Measurements from ENCODE around the gene ANKMY2. TPM values are rescaled to one million over a fixed set of nuclear protein-coding genes. Genes with fewer than 3 reads are reported as not detected.

ANKMY2 gene
- total RNA-seq, 2 experiments from 2014 or later: 3.3 to 5.1 TPM

GRCh38 chr7:16590424-16590823 is 55.1 kb downstream of the ANKMY2 start:
- Histone ChIP-seq H3K36me3 (ENCODE audit: insufficient read depth, low read length) (no peaks in the 10 kb centered on the region), H3K4me3 (ENCODE audit: low read length) (no peak overlapping the region), H3K4me1 (ENCODE audit: insufficient read depth, low read length) (no peaks in the 10 kb centered on the region), H3K27ac (ENCODE audit: low read depth in 1 of 2, low read length in 2 of 2) (no peak overlapping the region), H3K9me3 (ENCODE audit: control insufficient read depth in 1 of 2, insufficient read depth in 1 of 2, low read length in 2 of 2) (peaks cover 0 to 8% of the 10 kb centered on the region in 2 experiments), H3K27me3 (ENCODE audit: control insufficient read depth in 1 of 2, insufficient read depth in 2 of 2, low read length in 2 of 2) (no peaks in the 10 kb centered on the region)
- Mint-ChIP-seq H3K9me3 (no peaks in the 10 kb centered on the region), H3K4me3 (no peak overlapping the region), H3K27ac (no peak overlapping the region), H3K4me1 (ENCODE audit: low read depth) (no peaks in the 10 kb centered on the region), H3K36me3 (ENCODE audit: low read depth) (no peaks in the 10 kb centered on the region), H3K27me3 (peaks cover 5% of the 10 kb centered on the region)
- no peak for TF ChIP-seq CTCF (IDR thresholded peaks at IDR 0.05)
- CTCF ChIA-PET: no interaction called here
- ATAC-seq (ENCODE audit: poor library complexity) (no peak), DNase-seq (no peak)
- POLR2A ChIA-PET: no interaction called here
- intact Hi-C loops (cut with DNase I, micrococcal nuclease): no loop called here

- H3K9me3 Mint-ChIP-seq: no peaks in the 10 kb centered on the region
Measured at GRCh38 chr7:16589881-16590280, 55.7 kb downstream of the ANKMY2 start.

GRCh38 chr7:16587790-16588189 is 57.8 kb downstream of the ANKMY2 start:
- H3K36me3 Mint-ChIP-seq (ENCODE audit: low read depth): no peaks in the 10 kb centered on the region

More at GRCh38 chr7:16589881-16590280, 55.7 kb downstream of the ANKMY2 start:
- intact Hi-C loops (cut with DNase I, micrococcal nuclease): no loop called here
- Histone ChIP-seq H3K27me3 (ENCODE audit: control insufficient read depth in 1 of 2, insufficient read depth in 2 of 2, low read length in 2 of 2) (no peaks in the 10 kb centered on the region), H3K36me3 (ENCODE audit: insufficient read depth, low read length) (no peaks in the 10 kb centered on the region), H3K9me3 (ENCODE audit: control insufficient read depth in 1 of 2, insufficient read depth in 1 of 2, low read length in 2 of 2) (peaks cover 0 to 11% of the 10 kb centered on the region in 2 experiments), H3K4me3 (ENCODE audit: low read length) (no peak overlapping the region), H3K27ac (ENCODE audit: low read depth in 1 of 2, low read length in 2 of 2) (no peak overlapping the region), H3K4me1 (ENCODE audit: insufficient read depth, low read length) (no peaks in the 10 kb centered on the region)
- ChIA-PET CTCF (no interaction called here), POLR2A (no interaction called here)
- Mint-ChIP-seq H3K27me3 (peaks cover 5% of the 10 kb centered on the region), H3K36me3 (ENCODE audit: low read depth) (no peaks in the 10 kb centered on the region), H3K4me1 (ENCODE audit: low read depth) (no peaks in the 10 kb centered on the region), H3K27ac (no peak overlapping the region), H3K4me3 (no peak overlapping the region)
- ATAC-seq (ENCODE audit: poor library complexity) (no peak), DNase-seq (no peak)
- TF ChIP-seq CTCF (IDR thresholded peaks at IDR 0.05): no peak

More at GRCh38 chr7:16587790-16588189, 57.8 kb downstream of the ANKMY2 start:
- DNase-seq: no peak
- POLR2A ChIA-PET: interaction anchor here (0.7 kb wide), 1 partner anchor 47 kb away, joined by 3 read pairs; no protein-coding TSS in a partner anchor
- Histone ChIP-seq H3K4me1 (ENCODE audit: insufficient read depth, low read length) (no peaks in the 10 kb centered on the region), H3K27me3 (ENCODE audit: control insufficient read depth in 1 of 2, insufficient read depth in 2 of 2, low read length in 2 of 2) (no peaks in the 10 kb centered on the region), H3K27ac (ENCODE audit: low read depth in 1 of 2, low read length in 2 of 2) (no peak overlapping the region), H3K36me3 (ENCODE audit: insufficient read depth, low read length) (no peaks in the 10 kb centered on the region), H3K4me3 (ENCODE audit: low read length) (no peak overlapping the region), H3K9me3 (ENCODE audit: control insufficient read depth in 1 of 2, insufficient read depth in 1 of 2, low read length in 2 of 2) (peaks cover 0 to 11% of the 10 kb centered on the region in 2 experiments)
- no peak for ATAC-seq (ENCODE audit: poor library complexity)
- TF ChIP-seq CTCF (IDR thresholded peaks at IDR 0.05): no peak
- Mint-ChIP-seq H3K4me3 (no peak overlapping the region), H3K27ac (no peak overlapping the region), H3K4me1 (ENCODE audit: low read depth) (no peaks in the 10 kb centered on the region), H3K27me3 (peaks cover 10% of the 10 kb centered on the region), H3K9me3 (no peaks in the 10 kb centered on the region)
- CTCF ChIA-PET: no interaction called here
- intact Hi-C loops (cut with DNase I, micrococcal nuclease): no loop called here
